HepG2 (cell line): ENCODE data around the gene ACACB. TPM values are rescaled to one million over a fixed set of nuclear protein-coding genes. Genes with fewer than 3 reads are reported as not detected.
A peak's percentile ranks its signal among the peaks of the same experiment; 100 is the strongest.

ENCODE experiments used
- ATF7-NPFF ChIP-seq: sonication (generic); formaldehyde crosslinking; IDR thresholded peaks from 2 replicates; pipeline ENCODE4 v1.8.1; 2023; ENCODE audit warnings: mild to moderate bottlenecking, low read depth, missing genetic modification reagents, moderate library complexity
- CREB3 ChIP-seq: sonication (generic); formaldehyde crosslinking; IDR thresholded peaks from 2 replicates; pipeline ENCODE4 v1.5.0; 2020; ENCODE audit warnings: missing genetic modification reagents
- KDM1A ChIP-seq: IDR thresholded peaks from 2 replicates; pipeline ENCODE4 v1.6.1; 2016; ENCODE audit warnings: missing compliant biosample characterization
- KDM5A ChIP-seq: fragments of 200-600 bp; sonication (generic); IDR thresholded peaks from 2 replicates; pipeline ENCODE4 v1.7.0; 2018; ENCODE audit warnings: antibody characterized with exemption, mild to moderate bottlenecking, low read length, borderline replicate concordance
- KDM5B ChIP-seq: sonication (generic); formaldehyde crosslinking; IDR thresholded peaks from 2 replicates; pipeline ENCODE4 v1.4.0; 2020; ENCODE audit warnings: missing genetic modification reagents, mild to moderate bottlenecking, borderline replicate concordance
- KLF9 ChIP-seq: IDR thresholded peaks from 2 replicates; pipeline ENCODE4 v1.6.1; 2016; ENCODE audit warnings: low read depth
- KMT2A ChIP-seq: sonication (generic); formaldehyde crosslinking; IDR thresholded peaks from 2 replicates; pipeline ENCODE4 v1.4.0; 2020; ENCODE audit warnings: missing genetic modification reagents
- RBM22 ChIP-seq: fragments of 200-400 bp; formaldehyde crosslinking; optimal IDR thresholded peaks from 2 replicates; pipeline ENCODE3; 2017; ENCODE audit warnings: mild to moderate bottlenecking, low read length, moderate library complexity
- RELA ChIP-seq: sonication (generic); formaldehyde crosslinking; IDR thresholded peaks from 2 replicates; pipeline ENCODE4 v1.4.0; 2020; ENCODE audit warnings: missing genetic modification reagents
- RFXAP ChIP-seq: sonication (generic); formaldehyde crosslinking; IDR thresholded peaks from 2 replicates; pipeline ENCODE4 v1.4.0; 2020; ENCODE audit warnings: missing genetic modification reagents, borderline replicate concordance
- TFAP4 ChIP-seq: sonication (generic); IDR thresholded peaks from 2 replicates; pipeline ENCODE4 v1.6.1; 2016; ENCODE audit warnings: low read depth, borderline replicate concordance
- TIGD3 ChIP-seq: sonication (generic); formaldehyde crosslinking; IDR thresholded peaks from 2 replicates; pipeline ENCODE4 v1.5.1; 2020; ENCODE audit warnings: mild to moderate bottlenecking, missing genetic modification reagents, borderline replicate concordance
- ZC3H13 ChIP-seq: sonication (generic); formaldehyde crosslinking; IDR thresholded peaks from 2 replicates; pipeline ENCODE4 v1.8.1; 2023; ENCODE audit warnings: mild to moderate bottlenecking, missing genetic modification reagents, moderate library complexity
- ZNF770 ChIP-seq: sonication (generic); formaldehyde crosslinking; IDR thresholded peaks from 2 replicates; pipeline ENCODE4 v1.5.0; 2020; ENCODE audit warnings: mild to moderate bottlenecking, missing genetic modification reagents
- ZNF790 ChIP-seq: sonication (generic); formaldehyde crosslinking; IDR thresholded peaks from 2 replicates; pipeline ENCODE4 v1.8.0; 2022; ENCODE audit warnings: missing genetic modification reagents, mild to moderate bottlenecking, borderline replicate concordance
- ZNF792 ChIP-seq: IDR thresholded peaks from 2 replicates; pipeline ENCODE4 v1.6.1; 2016
- ZNF878 ChIP-seq: sonication (generic); formaldehyde crosslinking; IDR thresholded peaks from 2 replicates; pipeline ENCODE4 v1.8.1; 2023; ENCODE audit warnings: mild to moderate bottlenecking, missing genetic modification reagents, moderate library complexity
- ZSCAN21 ChIP-seq: sonication (generic); formaldehyde crosslinking; IDR thresholded peaks from 2 replicates; pipeline ENCODE4 v1.8.0; 2022; ENCODE audit warnings: mild to moderate bottlenecking, missing genetic modification reagents, moderate library complexity, borderline replicate concordance
- polyA plus RNA-seq, 8 experiments: library from polyadenylated mRNA; depleted of rRNA in 3 of 8; stranded (reverse) in 7 of 8; unstranded in 1 of 8; fragments of >200 nt; fragmentation: Illumina TruSeq in 4 of 8; extraction: Trizol in 4 of 8; gene quantifications; 2 replicates each; pipeline versions ENCODE4 v1.2.1 to v1.2.3, GENCODE V29; 2011 to 2016; ENCODE audit warnings: low read depth in 4 of 8, missing spikeins in 1 of 8, mixed read lengths in 1 of 8; ENCODE audit not compliant: insufficient read depth in 1 of 8
- total RNA-seq, 5 experiments: library from RNA; depleted of rRNA; stranded (reverse); fragments of >200 nt; fragmentation: Illumina TruSeq; extraction: Trizol; gene quantifications; 2 replicates each; pipeline ENCODE4 v1.2.3, GENCODE V29; 2016; ENCODE audit warnings: low read depth in 1 of 5

ACACB gene
- total and polyA plus RNA-seq, 2 of the 13 experiments (the other 11 are each of a cell fraction or from before 2014, with no cell fraction given), result 6.2 to 8.6 TPM

- TF ChIP-seq RFXAP (CRISPR knock-in tag) (peak; percentile 91), ZNF770 (peak; percentile 59), RBM22 (no peak), ATF7-NPFF (CRISPR knock-in tag) (peak; percentile 96), ZNF792 (peak; percentile 96), TFAP4 (peak; percentile 88), CREB3 (CRISPR knock-in tag) (no peak), ZNF790 (CRISPR knock-in tag) (no peak; the same call in 1 of the 2 replicates), KDM5A (peak; percentile 62; the same call in 1 of the 2 replicates), KDM5B (CRISPR knock-in tag) (peak; percentile 99), KLF9 (CRISPR knock-in tag) (0 out of 2 replicates have a peak, but pooled peaks have one; percentile 50), ZNF878 (CRISPR knock-in tag) (peak; percentile 97), KMT2A (peak; percentile 96), RELA (CRISPR knock-in tag) (peak; percentile 55; the same call in 1 of the 2 replicates), TIGD3 (CRISPR knock-in tag) (0 out of 2 replicates have a peak, but pooled peaks have one; percentile 45), KDM1A (CRISPR knock-in tag) (0 out of 2 replicates have a peak, but pooled peaks have one; percentile 52), ZC3H13 (CRISPR knock-in tag) (peak; percentile 93), ZSCAN21 (CRISPR knock-in tag) (peak; percentile 97)
These were observed 23.1 kb upstream of the ACACB start, which contains the start of gene ALKBH2 (continued) for GRCh38 chr12:109093022-109093918.
